Activated CD4-positive, alpha-beta T cell treated with anti-CD3 and anti-CD28 coated beads, Interleukin-2, Interleukin-6, amounts not matched to agents 100 ng/mL and 50 ng/mL, durations not matched to agents 16 hours and 8 hours (primary cell): ENCODE results near the gene ZNF836.
"Not testable (repeated sequence)": the region's sequence is repeated elsewhere in the genome, so short reads cannot be mapped to it uniquely, and the experiment has no call there.

Experiments
- DNase-seq: peaks from one replicate; pipeline ENCODE4 v3.0.0-alpha.2; 2020

The ZNF836 gene

DNA sequence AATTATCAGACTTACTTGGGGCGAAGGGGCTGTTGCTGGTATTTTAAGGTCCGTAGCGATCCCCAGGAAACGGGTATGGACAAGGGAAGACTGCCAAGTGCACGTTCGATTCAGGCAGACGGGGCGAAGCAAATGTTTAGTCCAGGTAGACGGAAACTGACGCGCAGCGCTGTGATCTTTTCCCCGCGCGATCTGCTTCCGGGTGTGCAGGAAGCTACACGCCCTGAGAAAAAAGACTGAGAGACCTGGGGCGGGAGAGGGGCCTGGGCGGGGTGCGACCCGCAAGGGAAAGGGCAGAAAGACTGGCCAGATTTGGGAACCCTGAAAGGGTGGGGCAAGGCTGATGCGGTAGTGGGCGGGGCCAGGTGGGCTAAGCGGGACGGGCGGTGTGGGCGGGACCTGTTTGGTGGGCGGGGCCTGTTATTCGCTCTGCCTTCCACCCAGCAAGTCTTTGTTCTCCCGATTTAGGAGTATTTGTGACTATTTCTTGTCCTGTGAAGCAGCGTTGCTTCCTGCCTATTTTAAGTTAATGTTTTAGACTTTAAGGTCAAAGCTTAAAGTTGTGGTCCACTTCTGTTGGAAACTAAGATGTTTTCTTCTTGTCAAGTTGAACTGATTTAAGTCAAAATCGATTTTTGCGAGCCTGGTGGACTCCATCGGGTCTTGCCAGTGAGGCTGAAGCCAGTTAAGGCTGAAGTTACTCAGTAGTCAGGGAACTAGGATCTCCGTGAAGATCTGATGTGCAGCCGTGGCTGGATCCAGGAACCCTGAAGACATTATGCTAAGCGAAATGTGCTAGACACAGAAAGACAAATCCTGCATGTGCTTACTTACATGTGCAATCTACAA, at the start of gene ZNF836:
TSS of gene ZNF836 (minus strand) at position 301 of the 849 bp plus-strand sequence. CDS start 3,549 bp downstream, outside the sequence.
- DNase-seq, result peak; percentile 88

DNA sequence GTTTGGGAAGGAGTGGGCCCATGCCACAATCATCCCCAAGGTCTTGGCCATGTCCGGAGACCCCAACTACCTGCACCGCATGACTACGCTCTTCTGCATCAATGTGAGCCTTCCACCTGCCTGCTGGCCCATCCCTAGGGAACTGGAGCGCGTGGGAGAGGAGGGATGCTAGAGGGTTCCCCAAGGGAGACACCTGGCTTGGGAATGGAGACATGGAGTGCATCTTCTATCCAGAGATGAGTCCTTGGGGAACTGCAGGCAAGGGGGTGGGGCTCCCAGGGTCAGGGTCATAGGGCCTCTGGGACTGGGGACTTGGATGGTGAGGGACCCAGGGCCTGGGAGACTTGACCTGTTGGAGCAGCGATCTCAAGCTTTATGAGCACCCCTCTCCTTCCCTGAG, 49.6 kb upstream of the ZNF836 start:
- no peak for DNase-seq

DNA sequence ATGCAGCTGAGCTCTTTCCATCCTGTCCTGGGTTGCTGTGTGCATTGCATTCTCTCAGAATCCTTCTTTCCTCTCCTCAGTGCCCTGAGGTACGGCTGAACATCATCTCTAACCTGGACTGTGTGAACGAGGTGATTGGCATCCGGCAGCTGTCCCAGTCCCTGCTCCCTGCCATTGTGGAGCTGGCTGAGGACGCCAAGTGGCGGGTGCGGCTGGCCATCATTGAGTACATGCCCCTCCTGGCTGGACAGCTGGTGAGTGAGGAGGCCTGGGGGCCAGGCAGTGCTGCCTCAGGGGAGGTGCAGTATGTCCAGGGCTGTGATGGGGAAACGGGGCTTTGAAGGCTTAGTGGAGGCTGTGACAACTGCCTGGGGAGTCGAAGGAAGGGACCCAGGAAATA, 48.2 kb upstream of the ZNF836 start:
- DNase-seq, result no peak

DNA sequence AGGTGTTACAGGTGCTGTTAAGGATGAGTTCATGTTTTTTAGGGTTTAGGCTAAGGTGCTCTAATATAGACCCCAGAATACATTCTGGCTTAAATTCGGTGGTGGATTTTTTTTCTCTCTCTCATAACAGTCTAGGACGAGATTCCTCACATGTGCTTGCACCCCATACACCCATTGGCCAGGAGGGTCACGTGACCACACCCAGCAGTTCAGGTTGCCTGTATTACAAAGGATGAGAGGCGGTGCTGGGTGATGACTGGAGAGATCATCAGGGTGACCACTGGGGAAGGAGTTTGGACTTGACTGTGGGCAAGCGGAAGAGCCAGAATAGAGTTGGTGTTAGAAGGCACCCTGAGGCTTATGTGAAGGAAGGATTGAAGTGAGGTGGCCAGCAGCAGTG, 46.2 kb upstream of the ZNF836 start:
- DNase-seq, result no peak

GRCh38 chr19:52216401-52216800, 45.0 kb upstream of the ZNF836 start:
- no peak for DNase-seq

DNA sequence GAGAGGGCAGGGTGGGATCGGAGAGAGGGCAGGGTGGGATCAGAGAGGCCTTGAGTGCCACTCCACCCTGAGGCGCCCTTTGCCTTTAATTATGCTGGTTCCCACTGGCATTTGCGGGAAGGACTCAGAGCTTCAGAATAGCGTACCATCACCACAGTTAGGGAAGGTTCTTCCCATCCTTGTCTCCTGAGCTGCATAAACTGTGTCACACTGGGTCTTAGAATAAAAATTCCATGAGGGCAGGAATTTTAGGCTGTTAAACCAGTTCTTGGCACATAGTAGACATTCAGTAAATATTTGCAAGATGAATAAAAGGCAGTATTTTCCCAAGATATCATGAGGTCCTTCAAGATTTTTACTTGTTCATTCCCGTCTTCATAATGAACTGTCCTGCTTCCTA, 42.8 kb upstream of the ZNF836 start:
- no peak for DNase-seq

DNA sequence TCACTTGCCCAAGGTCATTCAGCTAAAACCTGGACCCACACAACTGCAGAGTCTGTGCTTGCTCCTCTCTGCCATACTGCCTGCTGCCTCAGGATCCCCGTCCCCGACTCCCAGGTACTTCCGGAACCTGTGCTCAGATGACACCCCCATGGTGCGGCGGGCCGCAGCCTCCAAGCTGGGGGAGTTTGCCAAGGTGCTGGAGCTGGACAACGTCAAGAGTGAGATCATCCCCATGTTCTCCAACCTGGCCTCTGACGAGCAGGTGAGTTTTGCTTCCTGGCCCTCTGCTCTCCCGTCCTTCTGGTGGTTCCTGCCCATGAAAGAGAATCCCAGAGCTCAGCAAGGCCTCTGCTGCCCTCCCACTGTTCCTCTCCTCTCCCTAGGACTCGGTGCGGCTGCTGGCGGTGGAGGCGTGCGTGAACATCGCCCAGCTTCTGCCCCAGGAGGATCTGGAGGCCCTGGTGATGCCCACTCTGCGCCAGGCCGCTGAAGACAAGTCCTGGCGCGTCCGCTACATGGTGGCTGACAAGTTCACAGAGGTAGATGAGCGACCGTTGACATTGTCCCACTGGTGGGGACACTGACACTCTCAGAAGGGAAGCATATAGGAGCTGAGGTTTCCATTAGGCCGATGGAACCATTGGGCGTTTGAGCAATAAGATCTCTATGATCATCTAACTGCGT, 41.3 kb upstream of the ZNF836 start:
- no peak for DNase-seq

- no peak for DNase-seq
Measured at GRCh38 chr19:52211926-52212571, 40.6 kb upstream of the ZNF836 start.

- DNase-seq, result no peak
Measured at GRCh38 chr19:52211203-52211602, 39.8 kb upstream of the ZNF836 start.

DNA sequence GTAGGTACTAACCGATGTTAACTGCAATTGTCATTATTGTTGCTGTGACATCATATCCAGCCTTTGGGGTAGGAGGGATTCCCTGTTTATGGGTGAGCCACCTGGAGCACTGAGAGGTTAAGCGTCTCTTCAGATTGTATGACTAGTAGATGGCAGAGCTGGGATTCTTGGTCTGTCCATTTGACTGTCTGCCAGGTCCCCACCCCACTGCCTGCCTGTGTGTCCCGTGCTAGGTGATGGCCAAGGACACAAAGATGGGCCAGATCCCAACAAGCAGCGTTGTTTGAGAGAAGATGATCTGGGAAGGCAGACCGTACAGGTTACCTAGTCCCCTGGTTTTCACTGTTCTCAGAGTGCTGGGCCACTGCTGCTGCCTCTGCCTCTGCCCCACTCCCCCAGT, 35.1 kb upstream of the ZNF836 start:
- DNase-seq, result no peak

DNA sequence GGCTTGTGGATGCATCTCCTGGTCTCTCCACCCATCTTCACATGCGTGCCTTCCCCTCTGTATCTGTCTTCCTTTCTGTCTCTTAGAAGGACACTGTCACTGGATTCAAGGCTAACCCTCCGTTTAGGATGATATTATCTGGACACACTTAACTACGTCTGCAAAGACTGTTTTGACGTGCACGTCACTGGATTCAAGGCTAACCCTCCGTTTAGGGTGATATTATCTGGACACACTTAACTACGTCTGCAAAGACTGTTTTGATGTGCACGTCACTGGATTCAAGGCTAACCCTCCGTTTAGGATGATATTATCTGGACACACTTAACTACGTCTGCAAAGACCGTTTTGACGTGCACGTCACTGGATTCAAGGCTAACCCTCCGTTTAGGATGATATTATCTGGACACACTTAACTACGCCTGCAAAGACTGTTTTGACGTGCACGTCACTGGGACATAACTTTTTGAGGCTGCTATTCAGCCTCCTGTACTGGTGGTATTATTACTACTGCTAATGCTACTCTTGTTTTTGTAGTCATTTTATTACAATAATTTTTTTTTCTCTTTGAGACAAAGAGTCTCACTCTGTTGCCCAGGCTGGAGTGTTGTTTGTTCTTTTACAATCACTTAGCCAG, 29.5 kb upstream of the ZNF836 start:
- DNase-seq, result not testable (repeated sequence)

- no peak for DNase-seq
Measured at GRCh38 chr19:52200044-52200443, 28.6 kb upstream of the ZNF836 start.

- no peak for DNase-seq
Measured at GRCh38 chr19:52198678-52199077, 27.3 kb upstream of the ZNF836 start.

DNA sequence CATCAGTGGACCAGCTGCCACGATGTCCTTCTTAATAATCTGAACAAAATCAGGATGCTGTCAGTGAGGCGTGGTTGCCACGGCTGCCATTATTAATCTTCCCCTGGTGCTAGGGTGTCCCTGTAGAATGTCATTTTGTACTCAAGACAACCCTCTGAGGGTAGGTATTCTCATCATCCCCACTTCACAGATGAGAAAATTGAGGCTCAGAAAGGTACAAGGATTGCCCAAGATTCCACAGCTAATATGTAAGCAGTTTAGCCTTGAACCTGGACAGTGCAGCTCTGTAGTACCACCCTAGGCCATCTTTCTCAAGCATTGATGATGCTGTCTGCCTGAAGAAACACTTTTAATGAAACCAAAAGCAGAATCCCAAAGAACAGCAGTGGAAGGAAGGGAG, 26.5 kb upstream of the ZNF836 start:
- no peak for DNase-seq

- DNase-seq, result no peak
Measured at GRCh38 chr19:52196256-52196967, 25.0 kb upstream of the ZNF836 start.

GRCh38 chr19:52191951-52192350, 20.5 kb upstream of the ZNF836 start:
- no peak for DNase-seq

GRCh38 chr19:52191389-52191788, 20.0 kb upstream of the ZNF836 start:
- no peak for DNase-seq

DNA sequence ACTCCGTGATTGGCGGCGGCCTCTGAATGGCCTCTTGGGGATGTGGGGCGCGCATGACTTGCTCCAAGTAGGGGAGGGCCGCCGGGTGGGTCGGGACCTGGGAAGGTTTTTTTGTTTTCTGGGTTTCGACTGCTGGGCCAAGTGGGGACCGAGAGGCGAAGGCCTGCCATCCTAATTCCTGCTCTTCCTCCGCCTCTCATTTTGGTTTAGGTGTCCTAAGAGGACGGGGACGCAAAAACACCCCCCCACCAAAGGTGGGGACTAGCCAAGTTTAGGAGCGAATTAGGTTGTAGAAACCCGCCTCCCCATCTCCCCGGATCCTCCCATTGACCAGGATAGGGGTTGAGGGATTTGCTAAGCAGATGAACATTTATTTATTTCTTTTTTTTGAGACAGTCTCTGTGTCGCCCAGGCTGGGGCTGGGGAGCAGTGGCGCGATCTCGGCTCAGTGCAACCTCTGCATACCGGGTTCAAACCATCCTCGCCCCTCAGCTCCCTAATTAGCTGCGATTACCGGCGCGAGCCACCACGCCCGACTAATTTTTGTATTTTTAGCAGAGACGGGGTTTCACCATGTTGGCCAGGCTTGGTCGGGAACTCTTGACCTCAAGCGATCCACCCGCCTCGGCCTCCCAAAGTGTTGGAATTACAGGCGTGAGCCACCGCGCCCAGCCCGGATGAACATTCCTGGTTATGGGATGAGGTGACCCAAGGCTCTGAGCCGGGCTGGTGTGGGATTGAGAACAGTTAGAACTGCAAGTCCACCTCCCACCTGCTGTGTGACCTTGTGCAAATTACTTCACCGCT, 19.3 kb upstream of the ZNF836 start:
- DNase-seq, result peak; percentile 30

DNA sequence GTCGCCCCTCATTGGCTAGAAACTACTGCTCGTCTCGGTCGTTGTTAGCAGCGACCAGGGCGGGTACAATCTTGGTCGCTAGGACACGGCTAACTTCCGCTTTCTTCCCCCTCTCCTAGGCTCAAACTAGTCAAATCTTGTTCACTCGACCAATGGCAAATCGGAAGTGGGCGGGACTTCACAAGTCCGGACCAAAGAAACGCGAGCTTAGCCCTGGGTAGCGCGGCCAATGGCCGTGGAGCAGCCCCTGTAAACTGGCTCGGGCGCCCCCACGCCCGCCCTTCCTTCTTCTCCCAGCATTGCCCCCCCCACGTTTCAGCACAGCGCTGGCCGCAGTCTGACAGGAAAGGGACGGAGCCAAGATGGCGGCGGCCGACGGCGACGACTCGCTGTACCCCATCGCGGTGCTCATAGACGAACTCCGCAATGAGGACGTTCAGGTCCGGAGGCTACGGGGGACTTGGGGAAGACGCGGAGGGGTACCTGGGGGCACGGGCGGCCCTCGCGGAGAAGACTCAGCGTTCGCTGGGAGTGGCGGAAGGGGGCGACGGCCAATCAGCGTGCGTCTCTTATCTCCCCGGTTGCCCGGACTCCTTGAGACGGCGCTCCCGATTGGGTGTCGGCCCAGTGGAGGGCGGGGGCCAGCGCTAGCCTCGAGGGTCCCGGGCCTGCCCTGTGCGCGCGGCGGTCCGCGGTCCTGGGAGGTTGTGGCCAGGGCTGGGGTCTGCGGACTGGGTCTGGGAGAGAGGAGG, 18.5 kb upstream of the ZNF836 start, which contains the start of gene PPP2R1A:
TSS of gene PPP2R1A (plus strand) at position 318 of the 752 bp plus-strand sequence. CDS start at position 363, 45 bp downstream.
- DNase-seq, result peak; percentile 99

GRCh38 chr19:52188822-52189734, 17.7 kb upstream of the ZNF836 start:
- no peak for DNase-seq
